Measurements from ENCODE around the gene CASP4.

CASP4 gene

GRCh38 chr11:104916442-104916841, 51.9 kb downstream of the CASP4 start:
- Histone ChIP-seq H3K27me3 (no peaks in the 10 kb centered on the region), H3K27ac (no peak overlapping the region), H3K36me3 (no peaks in the 10 kb centered on the region), H3K4me1 (ENCODE audit: control insufficient read depth in 1 of 2, insufficient read depth in 1 of 2, low read depth in 1 of 2, low read length in 1 of 2) (no peaks in the 10 kb centered on the region), H3K4me3 (ENCODE audit: low read depth in 1 of 2, low read length in 1 of 2) (no peak overlapping the region), H3K9me3 (no peaks in the 10 kb centered on the region)
- TF ChIP-seq, protein P1, sequence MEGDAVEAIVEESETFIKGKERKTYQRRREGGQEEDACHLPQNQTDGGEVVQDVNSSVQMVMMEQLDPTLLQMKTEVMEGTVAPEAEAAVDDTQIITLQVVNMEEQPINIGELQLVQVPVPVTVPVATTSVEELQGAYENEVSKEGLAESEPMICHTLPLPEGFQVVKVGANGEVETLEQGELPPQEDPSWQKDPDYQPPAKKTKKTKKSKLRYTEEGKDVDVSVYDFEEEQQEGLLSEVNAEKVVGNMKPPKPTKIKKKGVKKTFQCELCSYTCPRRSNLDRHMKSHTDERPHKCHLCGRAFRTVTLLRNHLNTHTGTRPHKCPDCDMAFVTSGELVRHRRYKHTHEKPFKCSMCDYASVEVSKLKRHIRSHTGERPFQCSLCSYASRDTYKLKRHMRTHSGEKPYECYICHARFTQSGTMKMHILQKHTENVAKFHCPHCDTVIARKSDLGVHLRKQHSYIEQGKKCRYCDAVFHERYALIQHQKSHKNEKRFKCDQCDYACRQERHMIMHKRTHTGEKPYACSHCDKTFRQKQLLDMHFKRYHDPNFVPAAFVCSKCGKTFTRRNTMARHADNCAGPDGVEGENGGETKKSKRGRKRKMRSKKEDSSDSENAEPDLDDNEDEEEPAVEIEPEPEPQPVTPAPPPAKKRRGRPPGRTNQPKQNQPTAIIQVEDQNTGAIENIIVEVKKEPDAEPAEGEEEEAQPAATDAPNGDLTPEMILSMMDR (IDR thresholded peaks at IDR 0.05) = no peak

DNA sequence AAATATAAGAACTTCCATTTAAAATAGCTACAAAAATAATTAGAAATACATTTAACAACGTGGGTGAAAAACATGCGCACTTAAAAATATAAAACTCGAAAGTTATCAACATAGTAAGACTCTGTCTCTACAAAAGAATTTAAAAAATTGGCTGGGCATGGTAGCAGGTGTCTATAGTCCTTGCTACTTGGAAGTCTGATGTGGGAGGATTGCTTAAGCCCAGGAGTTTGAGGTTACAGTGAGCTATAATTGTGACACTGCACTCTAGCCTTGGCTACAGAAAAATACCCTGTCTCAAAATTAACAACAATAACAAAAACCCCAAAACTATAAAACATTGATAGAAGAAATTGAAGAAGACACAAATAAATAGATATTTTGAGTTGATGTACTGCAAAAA, 56.3 kb downstream of the CASP4 start:
- TF ChIP-seq, protein P1 (IDR thresholded peaks at IDR 0.05) = no peak
- no peaks in the 10 kb centered on the region for H3K27me3 ChIP-seq
- no peaks in the 10 kb centered on the region for H3K36me3 ChIP-seq
- no peaks in the 10 kb centered on the region for H3K4me1 ChIP-seq (ENCODE audit: control insufficient read depth in 1 of 2, insufficient read depth in 1 of 2, low read depth in 1 of 2, low read length in 1 of 2)
- no peaks in the 10 kb centered on the region for H3K9me3 ChIP-seq
- no peak overlapping the region for H3K27ac ChIP-seq
- no peak overlapping the region for H3K4me3 ChIP-seq (ENCODE audit: low read depth in 1 of 2, low read length in 1 of 2)

GRCh38 chr11:104908186-104908531, 60.2 kb downstream of the CASP4 start:
- Histone ChIP-seq H3K4me3 (ENCODE audit: low read depth in 1 of 2, low read length in 1 of 2) (no peak overlapping the region), H3K36me3 (no peaks in the 10 kb centered on the region), H3K9me3 (no peaks in the 10 kb centered on the region), H3K27me3 (no peaks in the 10 kb centered on the region), H3K27ac (no peak overlapping the region), H3K4me1 (ENCODE audit: control insufficient read depth in 1 of 2, insufficient read depth in 1 of 2, low read depth in 1 of 2, low read length in 1 of 2) (no peaks in the 10 kb centered on the region)
- TF ChIP-seq, protein P1 (IDR thresholded peaks at IDR 0.05) = no peak

GRCh38 chr11:104907521-104908185, 60.7 kb downstream of the CASP4 start:
- H3K4me3 ChIP-seq (ENCODE audit: low read depth in 1 of 2, low read length in 1 of 2) = no peak overlapping the region
- no peak overlapping the region for H3K27ac ChIP-seq
- TF ChIP-seq, protein P1 (IDR thresholded peaks at IDR 0.05) = no peak
- H3K36me3 ChIP-seq = no peaks in the 10 kb centered on the region
- H3K9me3 ChIP-seq = no peaks in the 10 kb centered on the region
- H3K27me3 ChIP-seq = no peaks in the 10 kb centered on the region
- no peaks in the 10 kb centered on the region for H3K4me1 ChIP-seq (ENCODE audit: control insufficient read depth in 1 of 2, insufficient read depth in 1 of 2, low read depth in 1 of 2, low read length in 1 of 2)

GRCh38 chr11:104905271-104905670, 63.1 kb downstream of the CASP4 start:
- Histone ChIP-seq H3K27ac (no peak overlapping the region), H3K27me3 (no peaks in the 10 kb centered on the region), H3K9me3 (no peaks in the 10 kb centered on the region), H3K4me1 (ENCODE audit: control insufficient read depth in 1 of 2, insufficient read depth in 1 of 2, low read depth in 1 of 2, low read length in 1 of 2) (no peaks in the 10 kb centered on the region), H3K36me3 (no peaks in the 10 kb centered on the region), H3K4me3 (ENCODE audit: low read depth in 1 of 2, low read length in 1 of 2) (no peak overlapping the region)
- TF ChIP-seq, protein P1 (IDR thresholded peaks at IDR 0.05) = no peak

Data from neutrophil (primary cell).